ENCODE data around the gene ANKRD12.

GRCh38 chr18:9102508-9103375 lies 33.8 kb upstream of the ANKRD12 start, which contains the start of gene NDUFV2:
- TF ChIP-seq CTCF (IDR thresholded peaks at IDR 0.05; ENCODE audit: low read depth, low read length, poor library complexity, severe bottlenecking) (no peak), EZH2phosphoT487 (IDR thresholded peaks at IDR 0.05; ENCODE audit: borderline replicate concordance, low read length) (no peak)

Data from DOHH2 (cell line).